ENCODE data around the gene ACAN.
"Not testable (repeated sequence)": the region's sequence is repeated elsewhere in the genome, so short reads cannot be mapped to it uniquely, and the experiment has no call there.

ACAN gene

DNA sequence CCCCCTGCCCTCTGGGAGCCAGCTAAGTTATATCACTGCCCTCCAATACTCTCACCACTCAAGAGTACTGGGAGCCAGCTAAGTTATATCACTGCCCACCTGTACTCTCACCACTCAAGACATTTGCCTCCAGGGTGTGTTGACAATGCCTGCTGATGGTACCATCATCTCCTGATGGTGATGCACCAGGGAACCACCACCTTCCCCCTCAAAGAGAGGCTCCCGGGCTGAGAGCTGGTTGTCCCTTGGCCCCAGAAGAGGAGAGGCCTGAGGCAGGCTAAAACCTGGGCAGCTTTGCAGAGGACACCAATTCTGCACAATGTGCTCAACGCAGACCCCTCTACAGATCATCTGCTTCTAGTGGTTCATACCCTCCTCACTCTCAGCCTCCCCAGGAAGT is 99.6 kb downstream of the ACAN start:
- no peak for DNase-seq (ENCODE audit: low spot score)

DNA sequence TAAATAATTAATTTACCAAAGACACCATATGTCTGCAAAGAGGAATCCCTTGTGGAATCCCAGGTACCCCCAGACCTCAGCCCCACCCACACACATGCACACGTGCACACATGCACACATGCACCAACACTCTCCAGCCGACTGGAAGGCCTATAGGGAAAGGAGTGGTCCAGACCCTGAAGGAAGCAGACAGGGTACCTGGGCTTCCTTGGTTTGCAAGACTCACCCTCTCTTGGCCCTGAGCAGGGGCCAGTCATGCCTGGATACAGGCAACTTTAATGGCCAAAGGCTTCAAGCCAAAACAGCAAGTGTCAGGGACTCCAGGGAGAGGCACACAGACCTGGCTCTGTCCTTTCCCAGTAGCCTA is 101.0 kb downstream of the ACAN start:
- no peak for DNase-seq (ENCODE audit: low spot score)

DNA sequence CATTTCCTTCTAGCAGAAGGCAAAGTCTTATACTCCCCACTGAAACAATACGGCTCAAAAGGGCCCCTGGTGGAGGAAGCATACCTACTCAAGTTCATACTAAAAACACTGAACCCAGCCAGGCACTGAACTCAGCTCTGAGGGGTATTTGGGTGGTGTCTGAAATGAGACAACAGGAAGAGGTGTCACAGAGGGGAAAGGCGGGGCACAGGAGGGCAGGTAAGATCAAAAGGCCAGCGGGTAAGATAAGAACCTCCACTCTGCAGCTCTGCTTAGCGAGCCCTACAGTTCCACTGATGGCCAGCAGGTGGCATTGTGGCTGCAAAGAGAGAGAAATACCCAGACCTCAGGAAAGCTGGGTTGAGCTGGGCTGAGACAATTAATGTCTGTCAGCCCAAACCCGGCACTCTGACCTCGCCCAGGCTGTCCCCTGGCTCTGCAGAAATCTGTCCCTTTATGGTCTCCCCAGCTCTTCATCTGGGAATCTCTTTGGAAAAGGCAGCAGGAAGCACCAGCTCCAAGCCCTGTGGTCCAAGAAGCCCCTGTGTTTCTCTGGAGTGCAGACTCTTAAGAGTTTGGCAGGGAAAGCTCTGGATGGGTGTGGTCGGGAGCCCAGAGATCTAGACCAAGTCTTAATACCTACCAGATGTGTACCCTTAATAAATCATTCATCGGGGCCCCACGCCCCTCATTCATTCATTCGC is 101.5 kb downstream of the ACAN start:
- DNase-seq (ENCODE audit: low spot score) = peak; percentile 90

DNA sequence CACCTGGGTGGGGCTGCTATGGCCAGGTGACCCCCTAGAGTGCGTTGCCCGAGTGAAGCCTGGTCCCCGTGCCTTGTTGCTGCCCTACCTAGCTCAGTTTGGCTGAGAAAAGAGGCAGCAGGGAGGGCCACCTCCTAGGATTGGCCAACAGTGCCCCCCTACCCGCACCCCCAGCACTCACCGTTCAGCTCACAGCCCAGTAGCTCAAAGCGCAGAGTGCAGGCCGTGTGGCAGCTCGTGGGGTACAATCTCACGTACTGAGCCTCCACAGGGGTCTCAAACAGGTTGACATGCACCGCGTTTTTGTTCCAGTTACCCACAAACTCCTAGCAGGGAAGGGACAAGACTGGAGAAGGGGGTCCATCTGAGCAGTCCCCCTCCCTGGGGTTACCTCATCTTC is 102.3 kb downstream of the ACAN start:
- DNase-seq (ENCODE audit: low spot score) = no peak

DNA sequence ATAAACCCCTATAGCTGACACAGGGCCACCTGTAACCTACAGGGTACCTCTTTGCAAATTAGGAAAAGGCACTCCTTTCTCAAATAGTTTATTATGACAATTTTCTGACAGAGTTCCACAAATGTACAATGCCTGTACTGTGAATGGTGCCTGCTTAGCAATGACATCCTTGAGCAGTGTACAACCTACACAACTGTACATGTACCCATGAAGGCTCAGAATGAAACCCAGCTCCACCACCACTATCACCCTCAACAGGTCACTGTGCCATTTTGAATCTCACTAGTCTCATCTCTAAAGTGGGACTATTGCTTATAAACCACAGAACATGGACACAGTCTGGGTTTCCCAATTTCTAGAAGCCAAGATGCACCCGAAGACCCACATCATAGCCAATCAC is 102.9 kb downstream of the ACAN start:
- DNase-seq (ENCODE audit: low spot score) = no peak

GRCh38 chr15:88906551-88906950 is 103.3 kb downstream of the ACAN start:
- DNase-seq (ENCODE audit: low spot score) = no peak

DNA sequence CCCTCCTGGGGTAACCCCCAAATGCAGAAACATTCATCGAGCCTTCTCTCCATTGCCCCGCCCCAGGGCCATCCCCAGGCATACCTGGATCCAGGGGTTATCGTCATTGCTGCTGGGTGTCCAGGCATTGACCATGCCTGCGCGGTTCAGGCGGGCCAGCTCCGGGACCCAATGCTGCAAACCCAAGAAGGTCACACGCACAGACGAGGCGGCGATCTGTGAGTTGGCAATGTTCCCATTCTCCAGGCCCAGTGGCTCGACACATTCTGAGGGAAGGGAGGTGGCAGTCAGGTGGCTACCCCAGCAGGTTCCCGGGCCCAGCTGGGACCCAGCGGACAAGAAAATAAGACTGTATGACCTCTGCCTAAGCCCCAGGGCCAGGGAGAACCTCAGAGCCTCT is 103.9 kb downstream of the ACAN start:
- no peak for DNase-seq (ENCODE audit: low spot score)

DNA sequence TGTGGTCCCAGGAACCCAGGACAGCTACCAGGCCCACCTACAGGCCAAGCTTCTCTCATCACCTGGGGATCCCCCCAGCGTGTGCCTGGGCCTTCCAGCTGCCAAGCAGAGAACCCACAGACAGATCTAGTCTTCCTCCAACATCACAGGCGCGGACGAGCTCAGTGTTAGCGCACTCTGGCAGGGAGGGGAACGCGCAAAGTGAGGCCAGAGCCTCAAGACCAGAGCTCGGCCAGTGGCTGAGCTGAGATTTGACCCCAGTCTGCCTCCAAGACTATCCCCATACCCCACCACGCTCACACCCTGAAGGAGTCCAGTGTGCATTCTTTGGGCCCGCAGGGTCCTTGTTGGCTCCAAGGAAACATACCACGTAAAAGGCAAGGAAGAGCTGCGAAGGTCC is 104.9 kb downstream of the ACAN start:
- DNase-seq (ENCODE audit: low spot score) = no peak

GRCh38 chr15:88908697-88909621 is 105.7 kb downstream of the ACAN start:
- DNase-seq (ENCODE audit: low spot score) = no peak

GRCh38 chr15:88909956-88910831 is 107.0 kb downstream of the ACAN start:
- no peak for DNase-seq (ENCODE audit: low spot score)

GRCh38 chr15:88911766-88912118 is 108.5 kb downstream of the ACAN start:
- no peak for DNase-seq (ENCODE audit: low spot score)

- DNase-seq (ENCODE audit: low spot score) = no peak
These were observed 109.3 kb downstream of the ACAN start for GRCh38 chr15:88912500-88912921.

GRCh38 chr15:88913017-88913849 is 110.0 kb downstream of the ACAN start, which contains the start of gene MFGE8:
Gene MFGE8 (minus strand): TSS chr15:88913379. CDS start chr15:88913319, 60 bp downstream.
- peak; percentile 82 for DNase-seq (ENCODE audit: low spot score)

DNA sequence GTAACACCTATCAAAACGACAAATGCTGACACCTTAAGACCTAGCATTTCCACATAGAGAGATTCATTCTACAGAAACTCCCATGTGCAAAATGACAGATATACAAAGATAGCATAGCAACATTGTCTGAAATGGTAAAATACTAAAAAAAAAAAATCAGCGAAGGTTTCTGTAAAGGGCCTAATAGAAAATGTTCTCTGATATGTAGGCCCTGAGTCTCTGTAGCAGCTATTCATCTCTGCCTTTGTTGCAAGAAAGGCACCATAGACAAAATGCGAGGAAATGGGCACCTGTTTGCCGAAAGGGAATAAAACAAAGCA is 110.6 kb downstream of the ACAN start:
- no peak for DNase-seq (ENCODE audit: low spot score)

- no peak for DNase-seq (ENCODE audit: low spot score)
These were observed 112.1 kb downstream of the ACAN start for GRCh38 chr15:88915354-88915753.

DNA sequence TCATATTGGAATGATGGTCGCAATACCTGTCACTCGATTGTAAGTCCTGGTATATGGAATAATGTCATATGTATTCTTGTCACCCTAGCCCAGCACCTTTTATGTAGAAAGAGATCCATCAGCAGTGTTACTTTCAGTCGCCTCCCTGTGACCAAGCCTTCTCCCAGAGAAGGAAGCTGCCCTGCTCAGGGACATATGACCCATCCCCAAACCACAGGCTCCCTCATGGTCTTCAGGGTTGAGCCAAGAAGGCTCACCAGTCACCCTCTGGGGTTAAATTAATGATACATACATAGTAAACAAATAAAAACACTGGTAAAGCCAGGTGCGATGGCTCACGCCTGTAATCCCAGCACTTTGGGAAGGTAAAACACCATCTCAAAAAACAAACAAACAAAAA is 114.5 kb downstream of the ACAN start:
- no peak for DNase-seq (ENCODE audit: low spot score)

DNA sequence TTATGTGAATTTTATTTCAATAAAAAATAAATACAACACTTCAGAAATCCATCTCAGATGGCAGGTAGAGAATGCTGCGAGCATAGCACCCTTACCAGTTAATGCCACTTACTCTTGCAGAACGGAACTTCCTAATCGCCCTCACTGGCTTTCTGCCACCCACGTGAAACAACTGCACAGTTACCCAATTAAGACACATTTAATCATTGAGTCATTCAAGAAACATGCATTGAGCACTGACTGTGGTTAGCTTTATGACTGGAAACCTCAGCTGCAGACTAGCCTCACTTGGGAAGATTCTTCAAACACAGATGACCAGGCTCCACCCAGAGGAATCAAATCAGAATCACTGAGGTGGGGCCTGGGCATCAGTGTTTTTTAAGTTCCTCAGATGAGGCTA is 115.5 kb downstream of the ACAN start:
- DNase-seq (ENCODE audit: low spot score) = no peak

- DNase-seq (ENCODE audit: low spot score) = no peak
These were observed 117.1 kb downstream of the ACAN start for GRCh38 chr15:88920186-88920891.

- DNase-seq (ENCODE audit: low spot score) = not testable (repeated sequence)
These were observed 117.7 kb downstream of the ACAN start for GRCh38 chr15:88920892-88921435.

Measured in HuH-7.5 (cell line).